Upper lobe of left lung (tissue), 6 donors: Measurements from ENCODE around the gene FLAD1. TPM values are rescaled to one million over a fixed set of nuclear protein-coding genes. Genes with fewer than 3 reads are reported as not detected.
"Not testable (repeated sequence)": the region's sequence is repeated elsewhere in the genome, so short reads cannot be mapped to it uniquely, and the experiment has no call there.

Source experiments
- ATAC-seq, 2 donors: fragments of 200-7000 bp; cut with Tn5 transposase; one replicate each; pipeline ENCODE4 v1.9.1; 2022; ENCODE audit warnings: mild to moderate bottlenecking in 2 of 2, moderate library complexity in 2 of 2; ENCODE audit not compliant: low FRiP score in 2 of 2
- DNase-seq, 2 donors: peaks; one replicate each; pipeline ENCODE4 v3.0.0-alpha.2; 2019 to 2020
- H3K27ac ChIP-seq, 4 donors: fragments of 200-600 bp; sonication (generic); one replicate each; pipeline ENCODE4 v1.5.1; 2016 to 2019
- H3K27me3 ChIP-seq, 4 donors: fragments of 200-600 bp; sonication (generic); one replicate each; pipeline ENCODE4 v1.5.1; 2017 to 2019
- H3K36me3 ChIP-seq, 4 donors: fragments of 200-600 bp; sonication (generic); one replicate each; pipeline ENCODE4 v1.5.1; 2016 to 2019
- H3K4me1 ChIP-seq, 4 donors: fragments of 200-600 bp; sonication (generic); one replicate each; pipeline ENCODE4 v1.5.1; 2018 to 2019
- H3K4me3 ChIP-seq, 4 donors: fragments of 200-600 bp; sonication (generic); one replicate each; pipeline ENCODE4 v1.5.1; 2017 to 2019; ENCODE audit warnings: mild to moderate bottlenecking in 2 of 4, moderate library complexity in 1 of 4
- H3K9me3 ChIP-seq, 4 donors: fragments of 200-600 bp; sonication (generic); one replicate each; pipeline ENCODE4 v1.5.1; 2018 to 2019
- EP300 ChIP-seq, 4 donors: sonication (generic); formaldehyde crosslinking; IDR thresholded peaks; one replicate each; pipeline ENCODE4 v1.5.1; 2017; ENCODE audit warnings: antibody characterized with exemption in 4 of 4, control low read depth in 2 of 4
- POLR2A ChIP-seq, 4 donors: fragments of 450-650 bp; IDR thresholded peaks; one replicate each; pipeline ENCODE4 v1.5.1; 2016 to 2017; ENCODE audit warnings: antibody characterized with exemption in 4 of 4, mild to moderate bottlenecking in 2 of 4
- POLR2AphosphoS5 ChIP-seq, 2 donors: sonication (generic); formaldehyde crosslinking; IDR thresholded peaks; one replicate each; pipeline ENCODE4 v1.5.1; 2017; ENCODE audit warnings: antibody characterized with exemption in 2 of 2
- WGBS, 2 donors: methylation state at CpG; one replicate each; pipeline ENCODE4 v1.1.5; 2017 to 2018; 5-methylcytosine and 5-hydroxymethylcytosine counted together
- total RNA-seq, 6 donors: library from RNA; depleted of rRNA in 4 of 6; stranded (reverse); fragments of >200 nt in 4 of 6; gene quantifications; one replicate each; pipeline versions ENCODE4 v1.1.0 to v1.2.1, GENCODE V29; 2016 to 2021
- TF ChIP-seq, protein P1 (sequence below), 6 experiments: fragments of 450-650 bp in 4 of 6; fragments of 200-600 bp in 2 of 6; sonication (generic) in 2 of 6; IDR thresholded peaks; one replicate each; pipeline ENCODE4 v1.5.1; 2016 to 2019; ENCODE audit warnings: antibody characterized with exemption in 6 of 6
- donor health status: DM: no; HTN: no; CAD: no; lungs with moderate emphysema.
- donor health status: DM: no; HTN: yes; CAD: no; lungs with severe emphysema.

FLAD1 gene
- total RNA-seq, 6 donors from 2014 or later = 15.6 to 62.9 (median 29.8) TPM

DNA sequence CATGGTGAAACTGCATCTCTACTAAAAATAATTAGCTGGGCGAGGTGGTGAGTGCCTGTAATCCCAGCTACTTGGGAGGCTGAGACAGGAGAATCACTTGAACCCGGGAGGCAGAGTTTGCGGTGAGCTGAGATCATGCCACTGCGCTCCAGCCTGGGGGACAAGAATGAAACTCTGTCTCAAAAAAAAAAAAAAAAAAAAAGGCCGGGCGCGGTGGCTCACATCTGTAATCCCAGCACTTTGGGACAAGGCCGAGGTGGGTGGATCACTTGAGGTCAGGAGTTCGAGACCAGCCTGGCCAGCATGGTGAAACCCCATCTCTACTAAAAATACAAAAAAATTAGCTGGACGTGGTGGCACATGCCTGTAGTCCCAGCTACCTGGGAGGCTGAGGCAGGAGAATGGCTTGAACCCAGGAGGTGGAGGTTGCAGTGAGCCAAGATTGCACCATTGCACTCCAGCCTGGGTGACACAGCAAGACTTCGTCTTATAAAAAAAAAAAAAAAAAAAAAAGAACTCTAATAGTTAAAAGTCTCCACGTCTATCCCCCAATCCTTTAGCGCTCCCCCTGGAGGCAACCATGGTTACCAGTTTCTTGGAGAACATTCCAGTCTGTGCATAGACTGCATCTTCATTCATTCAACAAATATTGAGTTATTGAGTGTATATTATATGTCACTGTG lies 12.3 kb downstream of the FLAD1 start:
- TF ChIP-seq, protein P1, sequence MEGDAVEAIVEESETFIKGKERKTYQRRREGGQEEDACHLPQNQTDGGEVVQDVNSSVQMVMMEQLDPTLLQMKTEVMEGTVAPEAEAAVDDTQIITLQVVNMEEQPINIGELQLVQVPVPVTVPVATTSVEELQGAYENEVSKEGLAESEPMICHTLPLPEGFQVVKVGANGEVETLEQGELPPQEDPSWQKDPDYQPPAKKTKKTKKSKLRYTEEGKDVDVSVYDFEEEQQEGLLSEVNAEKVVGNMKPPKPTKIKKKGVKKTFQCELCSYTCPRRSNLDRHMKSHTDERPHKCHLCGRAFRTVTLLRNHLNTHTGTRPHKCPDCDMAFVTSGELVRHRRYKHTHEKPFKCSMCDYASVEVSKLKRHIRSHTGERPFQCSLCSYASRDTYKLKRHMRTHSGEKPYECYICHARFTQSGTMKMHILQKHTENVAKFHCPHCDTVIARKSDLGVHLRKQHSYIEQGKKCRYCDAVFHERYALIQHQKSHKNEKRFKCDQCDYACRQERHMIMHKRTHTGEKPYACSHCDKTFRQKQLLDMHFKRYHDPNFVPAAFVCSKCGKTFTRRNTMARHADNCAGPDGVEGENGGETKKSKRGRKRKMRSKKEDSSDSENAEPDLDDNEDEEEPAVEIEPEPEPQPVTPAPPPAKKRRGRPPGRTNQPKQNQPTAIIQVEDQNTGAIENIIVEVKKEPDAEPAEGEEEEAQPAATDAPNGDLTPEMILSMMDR (IDR thresholded peaks at IDR 0.05) = peak in 3 of 6 experiments; percentile 17 to 28 (median 25)
- ATAC-seq = peak in 1 of 2 donors; percentile 31
- peaks cover 0 to 16% (median 5%) of the 10 kb centered on the region in 4 donors for H3K36me3 ChIP-seq
- WGBS, 2 donors = 59 to 69% methylated on average over 13 of the region's 13 CpGs
- H3K27ac ChIP-seq, H3K27me3 ChIP-seq, DNase-seq, H3K9me3 ChIP-seq, H3K4me3 ChIP-seq: not testable (repeated sequence)
- peaks cover 16 to 23% (median 19%) of the 10 kb centered on the region in 4 donors for H3K4me1 ChIP-seq

DNA sequence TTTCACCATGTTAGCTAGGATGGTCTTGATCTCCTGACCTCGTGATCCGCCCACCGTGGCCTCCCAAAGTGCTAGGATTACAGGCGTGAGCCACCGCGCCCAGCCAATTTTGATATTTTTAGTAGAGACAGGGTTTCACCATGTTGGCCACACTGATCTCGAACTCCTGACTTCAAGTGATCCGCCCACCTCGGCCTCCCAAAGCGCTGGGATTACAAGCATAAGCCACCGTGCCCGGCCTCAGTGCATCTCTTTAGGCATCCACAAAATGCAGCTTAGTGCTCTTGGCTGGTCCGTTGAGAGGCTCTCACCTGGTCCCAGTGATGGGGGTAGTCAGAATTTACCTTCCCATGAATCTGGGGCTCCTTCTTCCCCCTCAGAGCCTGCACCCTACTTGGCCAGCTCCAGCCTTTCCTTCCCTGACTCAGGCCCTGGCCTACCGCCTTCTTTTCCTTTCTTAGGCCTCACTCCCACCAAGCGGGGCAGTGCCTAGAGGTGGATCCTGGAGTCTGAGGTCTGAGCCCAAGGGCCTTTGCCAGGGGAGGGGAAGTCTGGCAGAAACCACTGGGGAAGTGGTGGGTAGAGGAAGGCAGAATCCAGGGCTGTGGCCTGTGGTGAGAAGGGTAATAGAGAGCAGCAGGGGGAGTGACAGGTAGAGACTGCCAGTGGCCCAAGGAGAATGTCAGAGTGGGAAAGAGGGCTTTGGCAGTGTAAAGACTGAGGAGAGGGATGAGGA lies 14.0 kb downstream of the FLAD1 start:
- no peaks in the 10 kb centered on the region for H3K9me3 ChIP-seq
- no peaks in the 10 kb centered on the region for H3K27me3 ChIP-seq
- H3K4me3 ChIP-seq = no peak overlapping the region
- ATAC-seq = no peak
- WGBS, 2 donors = 72 to 78% methylated on average over 11 to 15 of the region's 15 CpGs
- H3K36me3 ChIP-seq = peaks cover 0 to 7% (median 3%) of the 10 kb centered on the region in 4 donors
- TF ChIP-seq, protein P1 (IDR thresholded peaks at IDR 0.05) = no peak
- TF ChIP-seq EP300 (IDR thresholded peaks at IDR 0.05) (no peak), POLR2AphosphoS5 (IDR thresholded peaks at IDR 0.05) (no peak), POLR2A (IDR thresholded peaks at IDR 0.05) (no peak)
- peaks cover 16 to 25% (median 21%) of the 10 kb centered on the region in 4 donors for H3K4me1 ChIP-seq
- no peak overlapping the region for H3K27ac ChIP-seq
- no peak for DNase-seq

DNA sequence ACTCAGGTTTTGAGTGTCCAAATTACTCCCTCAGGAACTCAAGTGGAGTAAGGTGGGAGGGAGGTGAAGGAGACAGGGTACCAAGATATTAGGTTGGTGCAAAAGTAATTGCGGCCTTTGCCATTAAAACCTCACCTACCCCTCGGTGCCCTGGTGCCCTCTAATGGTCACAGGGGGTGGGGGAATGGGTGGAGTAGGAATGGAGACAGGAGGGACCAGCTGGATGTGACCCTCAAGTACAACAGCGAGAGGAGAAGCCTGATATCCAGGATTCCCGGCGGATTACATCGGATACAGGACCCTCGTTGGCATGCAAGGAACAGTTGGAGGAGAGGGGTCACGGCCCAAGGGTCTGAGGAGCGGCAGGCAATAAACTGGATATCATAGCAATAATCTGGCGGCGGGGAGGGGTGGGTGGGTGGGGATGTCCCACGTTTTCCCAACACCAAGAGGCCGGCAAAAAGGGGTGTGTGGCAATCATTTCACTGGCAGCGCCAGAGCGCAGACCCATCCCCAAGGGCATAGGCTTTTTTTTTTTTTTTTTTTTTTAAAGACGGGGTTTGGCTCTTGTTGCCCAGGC lies 15.1 kb downstream of the FLAD1 start:
- H3K36me3 ChIP-seq = no peaks in the 10 kb centered on the region
- peaks cover 16 to 25% (median 21%) of the 10 kb centered on the region in 4 donors for H3K4me1 ChIP-seq
- WGBS, 2 donors = 74 to 77% methylated on average over 16 of the region's 16 CpGs
- no peak overlapping the region for H3K27ac ChIP-seq
- no peak for DNase-seq
- no peaks in the 10 kb centered on the region for H3K9me3 ChIP-seq
- no peak overlapping the region for H3K4me3 ChIP-seq
- ATAC-seq = no peak
- H3K27me3 ChIP-seq = no peaks in the 10 kb centered on the region
- TF ChIP-seq, protein P1 (IDR thresholded peaks at IDR 0.05) = no peak
- no peak for TF ChIP-seq POLR2AphosphoS5 (IDR thresholded peaks at IDR 0.05)
- TF ChIP-seq EP300 (IDR thresholded peaks at IDR 0.05) = no peak
- no peak for TF ChIP-seq POLR2A (IDR thresholded peaks at IDR 0.05)

DNA sequence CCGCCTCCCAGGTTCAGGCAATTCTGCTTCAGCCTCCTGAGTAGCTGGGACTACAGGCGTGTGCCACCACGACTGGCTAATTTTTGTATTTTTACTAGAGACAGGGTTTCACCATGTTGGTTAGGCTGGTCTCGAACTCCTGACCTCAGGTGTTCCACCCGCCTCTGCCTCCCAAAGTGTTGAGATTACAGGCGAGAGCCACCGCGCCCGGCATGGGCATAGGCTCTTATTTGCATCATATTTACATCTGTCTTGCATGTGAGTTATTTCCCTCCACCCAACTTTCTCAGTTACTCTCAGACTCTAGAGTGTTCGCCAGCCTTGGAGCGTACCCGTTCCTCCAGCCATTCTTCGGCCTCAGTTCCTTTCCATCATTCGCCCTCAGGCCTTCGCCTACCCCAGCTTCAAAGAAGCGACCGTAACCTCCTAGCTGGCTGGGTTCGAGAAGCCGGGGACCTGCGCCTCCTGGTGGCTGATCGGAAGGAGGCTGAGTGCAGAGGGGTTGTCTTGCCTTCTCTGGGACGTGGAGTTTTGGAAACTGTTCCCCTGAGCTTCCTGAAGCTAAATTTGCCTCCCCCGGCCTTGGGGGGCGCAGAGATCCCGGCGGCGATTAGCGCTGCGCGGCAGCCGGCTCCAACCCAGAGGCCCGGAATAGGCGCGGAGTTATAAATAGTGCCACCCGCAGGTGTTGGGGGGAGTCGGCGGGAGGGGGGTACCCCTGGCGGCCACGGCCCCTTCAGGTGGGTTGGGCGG lies 15.8 kb downstream of the FLAD1 start:
- 11 to 21% methylated on average over 22 to 36 of the region's 40 CpGs for WGBS, 2 donors
- no peak for ATAC-seq
- peak overlapping the region; percentile 93 to 100 (median 96) for H3K27ac ChIP-seq

More for the DNA sequence above, 15.8 kb downstream of the FLAD1 start:
- Histone ChIP-seq H3K4me1 (peaks cover 16 to 27% (median 23%) of the 10 kb centered on the region in 4 donors), H3K4me3 (peak overlapping the region; percentile 2 to 94 (median 92)), H3K36me3 (no peaks in the 10 kb centered on the region), H3K27me3 (no peaks in the 10 kb centered on the region), H3K9me3 (no peaks in the 10 kb centered on the region)
- TF ChIP-seq, protein P1 (IDR thresholded peaks at IDR 0.05) = peak; percentile 68 to 84 (median 76)
- no peak for TF ChIP-seq POLR2A (IDR thresholded peaks at IDR 0.05)
- peak in 1 of 2 donors; percentile 8 for TF ChIP-seq POLR2AphosphoS5 (IDR thresholded peaks at IDR 0.05)
- DNase-seq = peak; percentile 68 to 86
